ENCODE results near the gene CST11.

The CST11 gene

DNA sequence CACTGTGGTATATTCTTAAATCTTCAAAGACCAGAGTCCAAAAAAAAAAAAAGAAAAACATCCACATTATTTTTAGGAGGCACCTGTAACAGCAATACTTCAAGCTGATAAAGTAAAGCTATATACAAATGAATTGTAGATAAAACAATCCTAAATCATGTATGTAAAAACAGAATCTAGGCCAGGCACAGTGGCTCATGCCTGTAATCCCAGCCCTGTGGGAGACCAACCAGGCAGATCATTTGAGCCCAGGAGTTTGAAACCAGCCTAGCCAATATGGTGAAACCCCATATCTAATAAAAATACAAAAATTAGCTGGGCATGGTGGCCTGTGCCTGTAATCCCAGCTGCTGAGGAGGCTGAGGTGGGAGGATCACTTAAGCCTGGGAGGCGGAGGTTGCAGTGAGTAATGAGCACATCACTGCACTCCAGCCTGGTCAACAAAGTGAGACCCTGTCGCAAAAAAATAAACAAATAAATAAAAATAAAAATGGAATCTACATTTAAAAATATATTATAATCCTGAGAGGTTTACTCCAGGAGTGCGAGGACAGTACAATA lies 38.7 kb downstream of the CST11 start:
- peak overlapping the region; percentile 14 for H3K4me2 ChIP-seq (ENCODE audit: low read depth, low read length, poor library complexity, severe bottlenecking)
- no peaks in the 10 kb centered on the region for H3K27me3 ChIP-seq (ENCODE audit: insufficient read depth, low read length, poor library complexity, severe bottlenecking)
- no peak overlapping the region for H3K9ac ChIP-seq (ENCODE audit: low read depth, low read length, poor library complexity, severe bottlenecking)
- no peaks in the 10 kb centered on the region for H3K9me2 ChIP-seq (replicated peaks; ENCODE audit: low read depth, low read length)
- peaks cover 37% of the 10 kb centered on the region for H3K4me1 ChIP-seq (ENCODE audit: insufficient read depth, low read length, poor library complexity, severe bottlenecking)
- TF ChIP-seq, protein P1, sequence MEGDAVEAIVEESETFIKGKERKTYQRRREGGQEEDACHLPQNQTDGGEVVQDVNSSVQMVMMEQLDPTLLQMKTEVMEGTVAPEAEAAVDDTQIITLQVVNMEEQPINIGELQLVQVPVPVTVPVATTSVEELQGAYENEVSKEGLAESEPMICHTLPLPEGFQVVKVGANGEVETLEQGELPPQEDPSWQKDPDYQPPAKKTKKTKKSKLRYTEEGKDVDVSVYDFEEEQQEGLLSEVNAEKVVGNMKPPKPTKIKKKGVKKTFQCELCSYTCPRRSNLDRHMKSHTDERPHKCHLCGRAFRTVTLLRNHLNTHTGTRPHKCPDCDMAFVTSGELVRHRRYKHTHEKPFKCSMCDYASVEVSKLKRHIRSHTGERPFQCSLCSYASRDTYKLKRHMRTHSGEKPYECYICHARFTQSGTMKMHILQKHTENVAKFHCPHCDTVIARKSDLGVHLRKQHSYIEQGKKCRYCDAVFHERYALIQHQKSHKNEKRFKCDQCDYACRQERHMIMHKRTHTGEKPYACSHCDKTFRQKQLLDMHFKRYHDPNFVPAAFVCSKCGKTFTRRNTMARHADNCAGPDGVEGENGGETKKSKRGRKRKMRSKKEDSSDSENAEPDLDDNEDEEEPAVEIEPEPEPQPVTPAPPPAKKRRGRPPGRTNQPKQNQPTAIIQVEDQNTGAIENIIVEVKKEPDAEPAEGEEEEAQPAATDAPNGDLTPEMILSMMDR (conservative IDR thresholded peaks at IDR 0.05; ENCODE audit: low read length), result no peak
- no peak for TF ChIP-seq EZH2phosphoT487 (IDR thresholded peaks at IDR 0.05; ENCODE audit: borderline replicate concordance)
- H3K36me3 ChIP-seq (ENCODE audit: insufficient read depth, low read length), result no peaks in the 10 kb centered on the region
- H2AFZ ChIP-seq (ENCODE audit: low read length), result no peak overlapping the region
- H3F3A ChIP-seq (ENCODE audit: low read depth), result peaks cover 3% of the 10 kb centered on the region; the same call in 1 of the 2 replicates
- peaks cover 84% of the 10 kb centered on the region for H3K79me2 ChIP-seq (ENCODE audit: insufficient read depth, low read length)
- H4K20me1 ChIP-seq (ENCODE audit: insufficient read depth, low read length, poor library complexity, severe bottlenecking), result peaks cover 46% of the 10 kb centered on the region
- H3K4me3 ChIP-seq (ENCODE audit: low read length, poor library complexity, severe bottlenecking), result no peak overlapping the region
- no peaks in the 10 kb centered on the region for H3K9me3 ChIP-seq (ENCODE audit: insufficient read depth, low read depth, low read length)

- no peaks in the 10 kb centered on the region for H3K27me3 ChIP-seq (ENCODE audit: insufficient read depth, low read length, poor library complexity, severe bottlenecking)
- H3K9ac ChIP-seq (ENCODE audit: low read depth, low read length, poor library complexity, severe bottlenecking), result no peak overlapping the region
- TF ChIP-seq, protein P1 (conservative IDR thresholded peaks at IDR 0.05; ENCODE audit: low read length), result no peak
- no peak for TF ChIP-seq EZH2phosphoT487 (IDR thresholded peaks at IDR 0.05; ENCODE audit: borderline replicate concordance)
- H3K9me2 ChIP-seq (replicated peaks; ENCODE audit: low read depth, low read length), result no peaks in the 10 kb centered on the region
- no peaks in the 10 kb centered on the region for H3F3A ChIP-seq (ENCODE audit: low read depth)
- H3K79me2 ChIP-seq (ENCODE audit: insufficient read depth, low read length), result peaks cover 92% of the 10 kb centered on the region
- H3K4me1 ChIP-seq (ENCODE audit: insufficient read depth, low read length, poor library complexity, severe bottlenecking), result peaks cover 20% of the 10 kb centered on the region
- no peaks in the 10 kb centered on the region for H3K9me3 ChIP-seq (ENCODE audit: insufficient read depth, low read depth, low read length)
- peaks cover 32% of the 10 kb centered on the region for H4K20me1 ChIP-seq (ENCODE audit: insufficient read depth, low read length, poor library complexity, severe bottlenecking)
- H3K4me3 ChIP-seq (ENCODE audit: low read length, poor library complexity, severe bottlenecking), result no peak overlapping the region
- no peak overlapping the region for H2AFZ ChIP-seq (ENCODE audit: low read length)
- no peak overlapping the region for H3K4me2 ChIP-seq (ENCODE audit: low read depth, low read length, poor library complexity, severe bottlenecking)
- H3K36me3 ChIP-seq (ENCODE audit: insufficient read depth, low read length), result no peaks in the 10 kb centered on the region
Measured at GRCh38 chr20:23412026-23412425, 40.6 kb downstream of the CST11 start.

DNA sequence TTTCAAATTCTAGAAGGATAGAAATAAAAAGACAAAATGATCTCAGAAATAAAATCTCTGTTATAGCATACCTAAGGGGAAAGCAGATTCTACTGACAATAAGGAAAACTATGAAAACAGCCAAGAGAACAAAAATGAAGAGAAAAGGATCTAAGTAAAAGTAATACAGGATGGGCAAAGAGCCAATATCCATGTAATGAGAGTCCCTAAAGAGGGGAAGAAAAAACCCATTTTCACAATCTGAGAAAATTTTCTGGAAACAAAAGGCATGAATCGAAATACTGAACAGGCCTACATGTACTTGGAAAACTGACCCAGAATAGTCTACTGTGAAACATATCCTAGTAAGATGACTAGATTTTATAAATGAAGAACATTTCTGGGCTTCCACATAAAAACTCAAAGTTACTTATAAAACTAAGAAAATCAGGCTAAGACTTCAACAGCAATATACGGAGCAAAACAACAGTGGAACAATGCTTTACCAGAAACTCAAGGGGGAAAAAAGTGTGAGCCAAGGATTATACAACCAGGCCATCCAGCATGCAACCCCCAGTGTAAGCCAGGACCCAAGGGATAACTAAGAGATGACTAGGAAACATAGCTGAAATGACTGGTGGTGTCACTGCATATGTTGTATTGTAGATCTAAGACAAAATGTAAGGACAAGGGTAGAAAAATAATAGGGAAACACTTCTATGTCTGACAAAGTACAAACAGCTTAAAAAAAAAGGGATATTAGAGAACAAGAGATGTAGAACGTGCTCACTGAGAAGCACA lies 41.6 kb downstream of the CST11 start:
- Histone ChIP-seq H3K36me3 (ENCODE audit: insufficient read depth, low read length) (no peaks in the 10 kb centered on the region), H3F3A (ENCODE audit: low read depth) (no peaks in the 10 kb centered on the region), H3K9me2 (replicated peaks; ENCODE audit: low read depth, low read length) (no peaks in the 10 kb centered on the region), H2AFZ (ENCODE audit: low read length) (no peak overlapping the region), H3K9ac (ENCODE audit: low read depth, low read length, poor library complexity, severe bottlenecking) (no peak overlapping the region), H3K4me1 (ENCODE audit: insufficient read depth, low read length, poor library complexity, severe bottlenecking) (peaks cover 18% of the 10 kb centered on the region), H3K27me3 (ENCODE audit: insufficient read depth, low read length, poor library complexity, severe bottlenecking) (no peaks in the 10 kb centered on the region), H3K4me3 (ENCODE audit: low read length, poor library complexity, severe bottlenecking) (no peak overlapping the region), H3K9me3 (ENCODE audit: insufficient read depth, low read depth, low read length) (no peaks in the 10 kb centered on the region), H3K4me2 (ENCODE audit: low read depth, low read length, poor library complexity, severe bottlenecking) (no peak overlapping the region), H4K20me1 (ENCODE audit: insufficient read depth, low read length, poor library complexity, severe bottlenecking) (peaks cover 25% of the 10 kb centered on the region), H3K79me2 (ENCODE audit: insufficient read depth, low read length) (peaks cover 93% of the 10 kb centered on the region)
- TF ChIP-seq, protein P1 (conservative IDR thresholded peaks at IDR 0.05; ENCODE audit: low read length), result no peak
- TF ChIP-seq EZH2phosphoT487 (IDR thresholded peaks at IDR 0.05; ENCODE audit: borderline replicate concordance), result no peak
